GM04504 (cell line): ENCODE results near the gene RPS6KA2.

Source experiments
- DNase-seq: peaks from one replicate; pipeline ENCODE4 v3.0.0-alpha.2; 2012; ENCODE audit warnings: low read depth

RPS6KA2 gene

DNA sequence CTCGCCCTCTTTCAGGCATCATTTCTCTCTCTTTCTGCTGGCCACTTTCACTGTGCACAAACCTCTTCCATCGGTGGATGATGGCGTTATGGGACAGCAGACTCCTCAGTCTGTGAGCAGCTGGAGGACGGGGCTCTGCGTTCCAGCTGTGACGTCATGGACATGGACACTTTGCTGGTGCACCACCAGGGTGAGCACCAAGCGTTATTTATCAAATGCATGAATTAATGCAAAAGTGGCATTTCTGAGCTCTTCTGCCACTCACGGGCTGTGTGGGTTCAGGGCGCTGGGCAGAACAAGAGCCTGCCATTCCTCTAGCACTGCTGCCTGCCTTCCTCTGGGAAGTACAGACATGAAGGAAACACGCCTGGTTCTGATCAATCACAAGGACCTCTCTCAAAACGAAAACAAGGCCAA, 161.4 kb downstream of the RPS6KA2 start:
- no peak for DNase-seq

DNA sequence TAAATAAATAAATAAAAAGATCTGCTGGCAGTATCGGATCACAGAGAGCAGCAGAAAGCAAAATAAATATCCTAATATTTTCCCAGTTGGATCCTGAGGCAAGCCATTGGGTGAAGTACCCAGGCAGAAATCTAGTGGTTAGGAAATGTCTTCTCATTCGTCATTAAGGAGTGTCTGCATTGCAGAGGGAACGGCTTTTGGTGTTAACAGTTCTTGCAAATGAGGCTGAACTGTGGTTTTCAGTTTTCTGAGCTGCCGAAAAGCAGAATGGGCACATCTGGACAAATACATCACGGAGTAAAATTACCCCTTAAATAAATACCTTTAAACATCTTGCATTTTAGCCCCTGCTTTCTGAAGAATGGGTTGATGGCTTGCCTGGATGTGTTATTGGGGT, 162.1 kb downstream of the RPS6KA2 start:
- DNase-seq = no peak

DNA sequence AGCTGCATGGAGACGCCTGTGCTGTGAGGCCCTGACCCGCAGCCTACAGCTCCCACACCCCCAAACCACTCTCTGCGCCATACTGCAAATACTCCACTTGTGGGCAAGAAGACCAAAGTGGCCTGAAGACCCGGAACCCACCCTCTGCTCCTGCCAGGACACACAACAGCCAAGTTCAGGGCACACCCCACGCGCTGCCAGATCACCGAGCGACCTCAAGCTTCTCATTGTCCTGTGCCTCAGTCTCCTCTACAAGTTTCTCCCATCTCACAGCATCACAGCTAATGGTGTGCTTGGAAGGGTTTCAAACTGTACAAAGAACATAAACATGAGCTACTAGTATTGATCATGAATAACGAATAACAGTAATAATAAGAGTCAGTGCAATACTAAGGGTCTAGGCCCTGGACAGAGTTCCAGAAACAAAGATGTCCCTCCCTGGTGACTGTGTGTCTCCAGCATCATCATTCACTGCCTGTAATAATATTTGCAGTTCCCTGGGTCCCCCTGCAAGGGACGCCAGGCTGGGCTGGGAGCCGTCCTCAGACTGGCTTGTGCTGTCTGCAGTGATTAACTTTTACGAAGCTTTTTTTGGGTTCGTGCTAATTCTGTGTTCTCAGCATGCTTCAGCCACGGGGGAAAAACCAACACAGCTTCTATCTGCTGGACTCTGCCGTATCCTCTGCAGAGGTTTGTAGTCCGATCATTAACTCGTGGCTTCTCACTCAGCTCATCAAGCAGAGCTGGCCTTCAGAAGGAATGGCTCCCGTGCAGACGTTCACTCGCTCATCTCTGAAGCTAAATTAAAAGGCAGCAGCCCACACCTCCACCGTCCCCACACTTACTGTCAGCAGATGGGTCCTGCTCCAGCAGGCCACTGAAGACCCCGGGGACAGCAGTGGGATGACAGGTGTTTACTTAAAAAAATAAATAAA, 162.7 kb downstream of the RPS6KA2 start:
- no peak for DNase-seq

DNA sequence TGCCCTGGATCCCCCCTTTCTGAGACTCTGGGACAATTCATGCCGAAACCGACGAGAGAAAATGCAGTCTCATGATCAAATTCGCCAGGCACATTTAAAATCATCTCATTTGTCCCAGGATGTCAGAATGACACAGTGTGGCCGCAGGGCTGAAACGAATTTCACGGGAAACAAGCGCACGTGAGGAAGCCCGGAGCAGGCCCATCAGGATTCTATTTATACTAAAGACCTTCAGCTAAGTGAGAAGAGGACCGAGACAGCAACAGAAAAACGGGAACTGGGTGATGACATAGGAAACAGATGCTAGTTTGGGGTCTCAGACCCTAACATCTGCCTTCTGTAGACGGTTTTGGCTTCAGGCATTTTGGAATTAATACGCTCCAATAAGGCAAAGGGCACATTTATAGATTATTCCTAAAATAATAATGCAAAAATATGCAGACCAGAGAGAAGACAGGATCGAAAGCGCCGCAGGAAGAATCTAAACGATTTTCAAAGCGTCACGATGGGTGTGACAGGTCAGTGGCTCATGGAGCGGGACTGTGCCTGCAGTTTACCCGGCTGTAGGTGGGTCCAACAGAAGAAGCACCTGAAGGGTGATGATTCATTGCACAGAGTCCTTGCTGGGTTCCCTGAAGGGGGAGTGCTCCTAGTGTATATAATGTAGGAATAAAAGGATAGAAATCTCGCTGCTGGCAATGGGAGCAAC, 163.5 kb downstream of the RPS6KA2 start:
- no peak for DNase-seq

DNA sequence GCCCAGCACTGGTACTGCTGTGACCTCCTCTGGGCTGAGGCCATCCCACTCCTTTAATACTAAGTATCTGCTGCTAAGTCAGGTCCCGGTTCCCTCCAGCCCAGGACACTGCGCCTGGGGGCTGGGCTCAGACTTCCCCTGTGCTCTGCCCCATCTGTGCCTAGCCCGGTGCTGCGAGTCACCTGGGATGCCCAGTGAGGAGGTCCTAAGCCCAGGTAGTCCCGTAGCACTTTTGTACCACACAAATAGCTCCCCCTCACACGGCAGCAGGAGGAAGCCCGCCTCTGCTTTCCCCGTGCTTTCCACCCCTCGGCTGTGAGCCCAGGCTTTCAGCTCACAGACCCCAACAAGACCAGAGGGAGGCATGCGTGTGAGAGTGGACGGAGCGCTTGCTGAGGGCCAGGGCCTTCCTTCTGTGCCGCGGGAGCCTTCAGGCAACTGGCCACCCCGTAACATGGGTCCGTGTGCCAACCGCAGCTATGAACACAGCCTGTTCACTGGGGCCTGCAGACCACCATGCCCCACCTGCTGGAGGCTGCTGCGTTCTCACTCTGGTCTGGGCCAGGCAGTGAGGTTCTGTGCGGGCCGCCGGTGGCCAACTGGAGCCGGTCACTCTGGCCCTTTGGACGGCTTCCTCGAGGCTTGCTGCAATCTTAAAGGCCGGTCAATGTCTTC, 164.5 kb downstream of the RPS6KA2 start:
- no peak for DNase-seq

DNA sequence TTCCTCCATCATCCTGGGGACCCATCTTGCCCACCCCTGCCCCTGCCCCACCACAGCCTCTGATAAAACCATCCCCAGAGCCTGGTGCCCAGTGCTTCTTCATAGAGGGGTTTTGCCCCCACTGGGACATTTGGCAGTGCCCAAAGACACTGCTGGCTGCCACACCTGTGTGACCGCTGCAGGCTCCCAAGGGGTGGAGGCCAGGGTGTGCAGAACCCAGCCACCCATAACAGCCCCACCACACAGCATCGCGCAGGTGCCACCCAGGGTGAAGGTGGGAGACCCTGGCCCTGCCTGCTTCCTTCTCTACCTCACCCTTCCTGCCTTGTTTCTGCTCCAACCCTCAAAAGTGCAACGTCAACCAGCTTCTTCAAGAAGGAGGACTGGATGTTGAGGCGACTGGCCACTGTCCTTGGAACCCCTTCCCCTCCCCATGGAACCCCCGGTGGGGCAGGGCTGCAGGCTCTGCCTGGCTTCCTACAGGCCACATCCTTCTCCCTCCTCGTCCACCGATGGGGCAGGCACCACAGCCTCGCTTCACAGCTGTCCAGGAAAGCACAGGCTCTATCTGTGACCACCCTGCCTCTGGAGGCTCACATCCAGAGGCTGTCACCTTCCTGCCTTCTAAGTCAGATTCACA, 165.1 kb downstream of the RPS6KA2 start:
- no peak for DNase-seq

DNA sequence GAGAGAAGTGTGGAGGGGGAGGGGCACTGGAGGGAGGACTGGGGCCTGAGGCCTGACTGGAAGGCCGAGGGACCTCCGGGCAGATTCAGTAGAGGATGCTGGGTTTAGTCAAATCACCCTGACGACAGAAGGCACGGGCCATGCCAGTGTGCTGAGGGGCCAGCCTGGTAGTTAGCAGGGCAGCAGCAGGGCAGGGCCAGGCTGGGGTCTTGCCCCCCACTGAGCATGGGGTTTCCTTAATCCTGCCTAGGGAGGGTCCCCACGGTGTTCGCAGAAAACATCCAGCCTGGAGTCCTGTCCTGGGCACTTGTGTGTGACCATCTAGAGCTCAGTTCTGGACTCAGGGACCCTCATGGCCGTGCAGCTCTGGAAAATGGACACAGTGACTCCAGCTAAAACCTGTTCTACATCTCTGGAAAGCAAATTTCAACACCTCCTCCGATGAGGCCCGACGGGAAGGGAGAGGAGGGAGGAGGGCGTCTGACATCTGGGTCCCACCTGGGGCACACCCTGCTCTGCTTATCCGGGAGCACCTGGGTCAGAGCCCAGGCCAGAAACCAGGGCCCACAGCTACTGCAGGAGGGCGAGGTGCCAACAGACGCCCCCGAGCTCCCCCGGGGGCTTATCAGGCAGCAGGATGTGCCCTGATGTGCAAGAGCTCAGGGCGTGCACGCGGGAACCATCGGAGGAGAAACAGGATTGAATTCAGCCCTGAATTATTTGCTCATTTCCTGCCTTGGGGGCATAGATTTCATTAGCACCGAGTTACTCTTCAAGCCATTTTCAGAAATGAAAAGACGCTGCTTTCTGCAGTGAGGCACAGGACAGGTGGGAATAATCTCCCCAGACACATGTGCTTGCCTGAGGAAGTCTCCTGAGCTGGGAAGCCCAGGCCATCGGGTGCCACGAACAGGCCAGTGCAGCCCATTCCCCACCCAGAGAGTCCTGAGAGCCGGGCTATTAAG, 166.3 kb downstream of the RPS6KA2 start:
- no peak for DNase-seq

DNA sequence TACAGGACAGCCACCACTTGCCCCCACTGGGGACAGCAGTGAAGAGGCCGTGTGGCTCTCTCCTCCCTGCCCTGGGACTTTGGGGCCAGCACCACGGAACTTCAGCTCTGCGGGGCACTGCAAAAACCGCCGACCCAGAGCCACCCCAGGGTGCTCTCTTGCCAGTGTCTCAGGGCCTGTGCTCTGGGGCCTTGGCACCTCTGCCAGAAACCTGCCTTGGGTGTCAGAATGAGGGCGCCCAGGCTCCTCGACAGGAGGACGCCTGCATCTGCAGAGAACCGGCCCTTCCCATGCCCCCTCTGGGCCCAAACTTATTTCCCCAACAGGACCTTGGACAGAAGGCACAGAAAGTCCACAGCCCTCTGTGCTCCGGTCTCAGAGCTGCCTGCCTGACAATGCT, 167.1 kb downstream of the RPS6KA2 start:
- DNase-seq = no peak

DNA sequence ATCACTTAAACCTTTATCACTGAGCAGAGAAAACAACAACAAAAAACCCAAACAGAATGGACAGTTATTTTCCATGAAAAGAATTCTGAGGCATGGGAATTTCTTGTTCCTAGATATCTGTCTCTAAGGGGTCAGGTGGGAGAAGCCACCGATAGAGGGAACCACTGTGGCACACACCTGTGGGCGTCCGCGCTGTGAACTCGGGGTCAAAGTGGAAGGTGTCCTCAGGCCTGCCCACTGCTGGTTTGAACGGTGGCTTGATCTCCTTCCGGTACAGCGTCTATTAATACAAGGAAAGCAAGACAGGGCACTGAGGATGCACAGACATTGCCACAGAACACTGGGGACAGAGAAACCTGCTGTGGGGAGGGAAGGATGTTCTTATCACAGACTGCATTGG, 167.8 kb downstream of the RPS6KA2 start:
- DNase-seq = no peak

DNA sequence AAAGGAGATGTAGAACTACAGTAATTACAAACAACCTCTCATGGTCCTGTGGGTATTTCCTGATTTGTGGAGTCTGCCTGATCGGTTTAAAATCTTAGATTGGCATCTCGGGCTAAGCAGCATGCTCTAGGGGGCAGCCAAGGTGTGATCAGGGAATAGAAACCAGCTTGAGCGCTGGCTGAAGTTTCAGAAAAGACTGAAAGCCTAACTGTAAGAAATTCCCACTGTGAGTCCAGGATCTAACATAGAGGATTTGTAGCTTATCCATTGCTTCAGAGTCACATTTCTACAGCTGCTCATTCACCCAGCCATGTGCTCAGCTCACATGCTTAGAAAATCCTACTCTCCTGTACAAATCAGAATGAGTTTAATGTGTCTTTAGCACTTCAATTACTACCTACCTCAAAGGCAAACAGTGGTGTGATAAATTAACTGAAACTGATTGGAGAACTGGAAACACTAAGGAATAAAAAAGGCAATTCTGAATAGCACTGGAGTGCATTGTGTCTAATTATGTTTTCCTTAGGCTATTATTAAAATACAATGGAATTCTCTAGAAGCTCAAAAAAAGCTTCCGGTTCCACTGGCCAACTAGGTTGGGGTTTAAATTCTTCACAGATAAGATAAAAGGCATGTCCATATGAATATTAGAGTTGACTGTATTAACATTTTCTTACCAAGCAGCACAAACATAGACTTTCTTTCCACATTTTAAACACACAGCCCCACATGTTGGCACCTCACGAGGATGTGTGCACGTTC, 170.5 kb downstream of the RPS6KA2 start:
- no peak for DNase-seq

DNA sequence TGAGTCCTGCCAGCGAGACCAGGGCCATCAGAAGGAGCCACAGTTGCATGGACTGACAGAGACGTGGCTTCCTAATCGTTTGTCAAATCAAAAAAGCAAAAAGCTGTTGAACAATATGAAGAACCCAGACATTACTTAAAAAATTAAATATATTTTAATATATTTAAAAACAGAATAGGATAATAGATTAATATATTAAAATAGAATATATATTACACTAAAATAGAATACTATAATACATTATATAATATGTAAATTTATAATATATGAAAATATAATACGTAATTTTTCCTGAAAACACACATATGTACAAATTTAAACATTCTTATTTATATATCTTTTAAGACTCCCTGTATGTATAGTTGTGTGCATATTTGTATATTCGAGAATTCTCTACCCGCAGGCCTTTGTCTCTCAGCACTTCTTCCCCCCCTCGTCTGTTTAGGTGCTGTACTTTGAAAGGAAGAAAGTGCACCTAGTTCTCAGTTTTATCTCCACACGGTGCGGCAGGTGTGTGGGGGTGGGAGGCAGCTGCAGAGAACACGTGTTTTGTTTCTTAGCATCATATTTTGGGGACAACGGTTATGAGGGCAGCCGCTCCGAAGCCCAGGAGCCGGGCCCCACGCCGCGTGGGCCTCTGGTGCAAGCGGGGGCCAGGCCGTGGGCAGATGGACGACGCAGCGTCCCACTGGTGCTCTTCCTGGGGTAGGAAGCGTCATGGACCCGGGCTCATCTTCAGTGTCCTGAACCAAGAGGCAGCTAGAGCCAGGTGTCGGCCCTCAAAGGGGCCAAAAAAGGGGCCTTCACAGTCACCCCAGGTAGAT, 172.1 kb downstream of the RPS6KA2 start:
- DNase-seq = no peak

DNA sequence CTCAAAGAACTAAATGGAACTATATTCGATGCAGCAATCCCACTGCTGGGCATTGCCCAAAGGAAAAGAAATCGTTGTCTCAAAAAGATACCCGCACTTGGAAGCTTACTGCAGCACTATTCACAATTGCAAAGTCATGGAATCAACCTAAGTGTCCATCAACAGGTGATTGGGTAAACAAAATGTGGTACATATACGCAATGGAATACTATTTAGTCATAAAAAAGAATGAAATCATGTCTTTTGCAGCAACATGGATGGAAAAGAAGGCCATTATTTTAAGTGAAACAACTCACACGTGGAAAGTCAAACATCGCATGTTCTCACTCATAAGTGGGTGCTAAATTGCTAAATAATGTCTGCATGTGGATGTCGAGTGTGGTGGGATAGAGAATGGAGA, 173.4 kb downstream of the RPS6KA2 start:
- no peak for DNase-seq

DNA sequence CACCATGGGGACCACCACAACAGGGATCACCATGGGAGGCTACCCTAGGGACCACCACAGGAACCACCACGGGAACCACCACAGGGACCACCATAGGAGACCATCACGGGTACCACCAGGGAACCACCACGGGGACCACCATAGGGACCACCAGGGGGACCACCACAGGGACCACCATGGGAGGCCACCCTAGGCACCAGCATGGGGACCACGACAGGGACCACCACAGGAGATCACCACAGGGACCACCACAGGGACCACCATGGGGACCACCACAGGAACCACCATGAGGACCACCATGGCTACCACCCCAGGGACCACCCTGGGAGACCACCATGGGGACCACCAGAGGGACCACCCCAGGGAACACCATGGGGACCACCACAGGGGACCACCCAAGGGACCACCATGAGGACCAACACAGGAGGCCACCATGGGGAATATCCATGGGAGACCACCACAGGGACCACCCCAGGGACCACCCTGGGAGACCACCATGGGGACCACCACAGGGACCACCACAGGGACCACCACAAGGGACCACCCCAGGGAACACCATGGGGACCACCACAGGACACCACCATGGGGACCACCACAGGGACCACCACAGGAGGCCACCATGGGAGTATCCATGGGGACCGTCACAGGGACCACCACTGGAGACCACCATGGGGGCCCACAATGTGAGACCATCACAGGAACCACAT, 176.7 kb downstream of the RPS6KA2 start:
- no peak for DNase-seq

DNA sequence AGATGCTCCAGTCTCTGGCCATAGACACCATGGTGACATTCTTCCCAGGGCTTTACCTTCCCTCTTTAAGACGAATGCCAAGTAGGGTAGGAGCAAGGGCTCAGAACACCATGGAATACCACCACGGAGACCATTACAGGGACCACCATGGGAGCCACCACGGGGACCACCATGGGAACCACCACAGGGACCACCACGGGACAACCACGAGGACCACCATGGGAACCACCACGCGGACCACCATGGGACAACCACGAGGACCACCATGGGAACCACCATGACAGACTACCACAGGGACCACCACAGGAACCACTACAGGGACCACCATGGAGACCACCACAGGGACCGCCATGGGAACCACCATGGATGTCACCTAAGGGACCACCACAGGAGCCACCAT, 177.4 kb downstream of the RPS6KA2 start:
- DNase-seq = no peak

DNA sequence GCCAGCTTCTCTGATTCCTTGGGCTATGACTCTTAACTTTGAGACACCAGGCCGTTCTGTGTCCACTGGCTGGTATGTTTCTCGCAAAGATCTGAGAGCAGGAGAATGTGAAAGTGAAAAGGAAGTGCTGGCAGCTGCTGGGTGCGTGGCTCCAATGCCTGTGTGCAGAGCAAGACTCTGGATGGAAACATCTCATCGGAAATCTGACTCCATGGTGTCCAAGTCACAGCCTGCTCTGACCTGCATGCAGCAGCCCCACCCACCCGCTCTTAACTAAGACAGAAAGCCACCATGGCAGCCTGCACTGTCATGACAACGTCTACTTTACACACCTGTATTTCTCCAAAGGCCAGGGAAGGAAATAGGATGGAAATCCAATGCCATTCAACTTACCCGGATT, 178.0 kb downstream of the RPS6KA2 start:
- DNase-seq = no peak

DNA sequence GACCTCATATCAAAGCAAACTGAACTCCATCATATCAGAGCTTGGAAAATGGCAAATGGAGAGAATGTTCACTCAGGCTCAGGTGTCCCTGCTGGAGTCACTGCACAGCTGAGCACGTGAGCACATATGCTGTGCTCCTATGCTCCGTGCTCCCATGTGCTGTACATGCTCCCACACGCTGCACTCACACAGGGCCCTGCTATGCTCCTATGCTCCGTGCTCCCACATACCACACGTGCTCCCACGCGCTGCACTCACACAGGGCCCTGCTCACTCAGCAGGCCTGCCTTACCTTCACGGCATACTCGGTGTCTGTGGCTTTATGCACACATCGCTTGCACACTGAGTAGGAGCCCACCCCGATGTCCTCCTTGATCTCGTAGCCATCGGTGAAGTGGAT, 178.6 kb downstream of the RPS6KA2 start:
- no peak for DNase-seq

DNA sequence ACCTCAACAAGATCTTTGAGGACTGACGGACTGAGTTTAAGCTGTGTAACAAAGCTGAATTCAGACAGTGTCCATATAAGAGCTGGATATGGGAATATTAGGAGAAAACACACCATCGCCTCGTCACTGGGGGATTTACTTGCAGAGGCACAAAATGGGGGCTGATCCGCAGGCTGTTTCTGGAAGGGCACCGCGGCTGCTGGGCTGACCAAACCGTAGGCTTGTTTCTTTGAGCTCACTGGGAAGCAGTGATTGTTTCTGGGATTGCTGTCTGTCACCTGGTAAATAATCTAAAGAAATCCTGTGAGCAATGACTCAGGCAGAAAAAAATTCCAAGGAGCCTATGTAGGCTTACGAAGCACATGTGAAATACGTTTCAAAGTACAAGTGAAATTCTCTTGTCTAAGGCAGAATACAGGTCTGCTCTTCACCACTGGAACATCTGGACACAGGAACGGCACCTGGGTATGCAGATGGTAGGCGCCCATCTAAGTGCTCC, 180.4 kb downstream of the RPS6KA2 start:
- no peak for DNase-seq

DNA sequence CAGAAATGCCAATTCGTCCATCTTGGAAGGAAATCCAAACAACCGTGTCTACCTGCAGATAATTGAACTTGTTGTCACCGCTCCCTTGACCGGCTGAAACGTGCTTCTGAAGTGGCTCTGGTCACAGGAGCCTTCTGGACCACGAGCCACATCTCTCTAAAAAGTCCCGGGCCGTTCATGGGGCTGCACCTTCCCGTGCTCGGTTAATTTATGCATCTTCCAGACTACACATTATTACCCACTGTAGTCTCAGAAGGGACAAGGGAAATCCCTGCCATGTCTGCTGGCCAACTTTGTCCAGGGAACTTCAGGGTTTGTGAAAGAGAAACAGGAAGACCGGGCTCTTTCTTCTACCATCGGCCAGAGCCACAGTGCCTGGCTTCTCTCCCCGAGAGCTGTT, 180.9 kb downstream of the RPS6KA2 start:
- DNase-seq = no peak

DNA sequence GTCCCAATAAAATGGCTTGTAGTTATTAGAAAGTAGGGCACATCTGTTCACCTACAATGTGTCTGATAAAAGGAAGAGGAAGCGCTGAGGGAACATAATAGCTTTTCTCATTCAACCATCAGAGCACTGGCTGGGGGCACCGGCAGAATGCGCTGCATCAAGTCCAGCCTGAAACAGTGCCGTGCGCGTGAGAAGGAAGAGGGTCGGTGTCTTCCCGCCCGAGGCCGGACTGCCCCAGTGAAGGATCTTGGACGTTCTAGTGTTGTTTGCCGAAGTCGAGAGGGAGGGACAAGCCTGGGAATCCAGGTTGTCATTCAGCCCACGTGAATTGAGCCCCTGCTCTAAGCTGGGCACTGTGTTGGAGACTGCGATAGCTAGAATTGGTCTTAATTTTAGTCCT, 182.6 kb downstream of the RPS6KA2 start:
- no peak for DNase-seq
